ENCODE results near the gene RNF187.

- TF ChIP-seq POLR2AphosphoS5 (IDR thresholded peaks at IDR 0.05; ENCODE audit: low read depth, low read length), result no peak
- no peak for TF ChIP-seq SIN3A (IDR thresholded peaks at IDR 0.05; ENCODE audit: borderline replicate concordance, insufficient read depth, low read length)
- TF ChIP-seq TAF1 (IDR thresholded peaks at IDR 0.05; ENCODE audit: borderline replicate concordance, insufficient read depth, low read length), result no peak
Measured at GRCh38 chr1:228493141-228494043, 6.2 kb downstream of the RNF187 start.

Measured in PFSK-1 (cell line).